ENCODE data around the gene MPHOSPH6.
"Not testable (repeated sequence)": the region's sequence is repeated elsewhere in the genome, so short reads cannot be mapped to it uniquely, and the experiment has no call there.

The MPHOSPH6 gene

DNA sequence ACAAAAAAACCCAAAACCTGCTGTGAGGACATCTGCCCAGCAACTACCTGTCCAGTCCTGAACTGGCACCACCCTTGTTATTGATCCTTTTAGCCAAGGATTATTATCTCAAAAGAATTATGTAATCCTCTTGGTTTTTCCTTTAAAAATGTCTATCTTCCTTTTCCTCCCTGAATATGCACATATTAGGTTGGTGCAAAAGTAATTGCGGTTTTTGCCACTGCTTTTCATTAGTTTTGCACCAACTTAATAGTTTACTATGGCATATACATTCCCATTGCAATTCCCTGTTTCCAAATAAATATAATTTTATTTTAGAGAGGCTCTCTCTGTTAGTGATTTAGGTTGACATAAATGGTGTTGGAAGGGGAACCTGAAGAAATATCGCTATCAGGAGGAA, 51.3 kb downstream of the MPHOSPH6 start:
- DNase-seq (ENCODE audit: low spot score), result no peak

DNA sequence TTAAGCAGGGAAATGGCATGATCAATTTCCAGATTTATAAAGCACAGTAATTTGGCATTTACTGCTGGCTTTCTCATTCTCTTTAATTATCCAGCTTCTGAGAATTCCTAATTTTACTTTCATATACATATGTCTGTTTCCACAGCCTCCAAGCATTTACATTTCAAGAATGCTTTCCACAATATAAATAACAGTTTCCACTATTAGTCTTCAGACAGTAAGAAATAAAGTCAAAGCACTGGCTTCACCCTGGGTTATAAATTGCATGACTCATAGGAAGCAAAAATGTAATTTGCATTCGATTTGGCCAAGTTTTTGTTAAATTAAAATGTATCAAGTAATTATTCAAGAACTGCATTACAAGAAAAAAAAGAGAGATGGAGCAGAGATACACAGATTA, 53.5 kb downstream of the MPHOSPH6 start:
- DNase-seq (ENCODE audit: low spot score), result no peak

DNA sequence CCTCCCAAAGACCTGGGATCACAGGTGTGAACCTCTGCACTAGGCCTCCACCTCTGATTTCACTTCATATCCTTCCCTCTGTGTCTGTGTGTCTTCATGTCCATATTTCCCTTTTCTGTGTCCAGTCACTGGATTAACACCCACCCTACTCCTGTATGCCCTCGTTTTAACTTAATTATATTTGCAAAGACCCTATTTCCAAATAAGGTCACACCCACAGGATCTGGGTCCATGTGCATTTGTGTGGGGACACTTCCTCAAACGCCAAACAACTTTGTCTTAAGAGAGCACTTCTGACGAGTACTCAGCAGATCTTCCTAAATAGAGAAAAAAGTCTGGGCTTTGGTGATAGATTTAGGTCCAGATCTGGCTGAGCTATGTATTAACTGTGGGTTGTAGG, 56.3 kb downstream of the MPHOSPH6 start:
- no peak for DNase-seq (ENCODE audit: low spot score)

DNA sequence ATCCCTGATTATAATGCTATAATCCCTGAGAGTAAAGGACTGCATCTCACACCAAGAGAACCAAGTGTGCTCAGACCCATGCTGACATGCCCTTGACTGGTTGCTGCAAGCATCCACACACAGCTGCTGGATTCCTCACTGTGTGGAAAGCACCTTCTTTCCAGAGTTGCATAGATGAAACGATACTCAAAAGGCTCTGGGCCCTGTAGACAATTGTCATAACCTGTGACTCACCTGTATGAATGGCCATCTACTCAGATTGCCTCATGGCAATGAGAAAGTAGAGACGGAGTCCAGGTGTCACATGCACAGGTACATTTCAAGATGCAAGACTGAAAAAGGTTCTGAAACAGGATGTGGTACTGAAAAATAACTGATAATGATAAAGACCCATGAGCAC, 58.1 kb downstream of the MPHOSPH6 start:
- no peak for DNase-seq (ENCODE audit: low spot score)

DNA sequence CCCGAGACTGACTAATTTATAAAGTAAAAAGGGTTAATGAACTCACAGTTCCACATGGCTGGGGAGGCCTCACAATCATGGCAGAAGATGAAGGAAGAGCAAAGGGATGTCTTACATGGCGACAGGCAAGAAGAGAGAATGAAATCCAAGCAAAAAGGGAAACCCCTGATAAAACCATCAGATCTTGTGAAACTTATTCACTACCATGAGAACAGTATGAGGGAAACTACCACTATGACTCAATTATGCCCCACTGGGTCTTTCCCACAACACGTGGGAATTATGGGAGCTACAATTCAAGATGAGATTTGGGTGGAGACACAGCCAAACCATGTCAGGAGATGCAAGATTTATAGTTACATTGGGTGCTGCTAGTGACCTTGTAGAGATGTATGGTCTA, 60.8 kb downstream of the MPHOSPH6 start:
- DNase-seq (ENCODE audit: low spot score), result not testable (repeated sequence)

DNA sequence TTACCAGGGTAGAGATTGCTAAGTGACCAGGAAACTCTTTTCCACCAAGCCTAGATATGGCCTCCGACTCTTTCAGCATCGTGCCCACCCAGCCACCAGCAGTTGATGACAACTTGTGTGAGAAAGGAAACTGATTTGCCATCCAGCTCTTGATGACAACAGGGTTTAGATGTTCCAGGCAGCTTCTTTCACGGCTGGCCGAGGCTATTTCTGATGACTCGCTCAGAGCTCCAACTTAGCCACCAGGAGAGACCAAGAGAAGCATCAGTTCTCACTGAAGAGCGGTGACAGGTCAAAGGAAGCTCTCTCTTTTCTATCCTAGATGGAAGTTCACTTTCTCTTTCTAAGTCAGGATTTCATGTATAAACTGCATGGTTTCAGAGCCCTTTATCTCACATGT, 61.2 kb downstream of the MPHOSPH6 start:
- no peak for DNase-seq (ENCODE audit: low spot score)

DNA sequence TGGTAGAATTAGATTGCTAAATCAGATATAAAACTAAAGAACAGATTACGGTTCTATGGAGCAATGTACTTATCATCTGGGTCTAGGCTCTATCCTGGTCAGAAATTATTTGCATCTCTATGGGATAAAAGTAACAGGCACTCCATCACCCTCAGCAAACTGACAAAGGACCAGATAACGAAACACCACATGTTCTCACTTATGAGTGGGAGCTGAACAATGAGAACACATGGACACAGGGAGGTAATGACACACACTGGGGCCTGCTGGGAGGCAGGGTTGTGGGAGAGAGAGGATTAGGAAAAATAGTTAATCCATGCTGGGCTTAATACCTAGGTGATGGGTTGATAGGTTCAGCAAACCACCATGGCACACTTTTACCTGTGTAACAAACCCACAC, 61.9 kb downstream of the MPHOSPH6 start:
- no peak for DNase-seq (ENCODE audit: low spot score)

DNA sequence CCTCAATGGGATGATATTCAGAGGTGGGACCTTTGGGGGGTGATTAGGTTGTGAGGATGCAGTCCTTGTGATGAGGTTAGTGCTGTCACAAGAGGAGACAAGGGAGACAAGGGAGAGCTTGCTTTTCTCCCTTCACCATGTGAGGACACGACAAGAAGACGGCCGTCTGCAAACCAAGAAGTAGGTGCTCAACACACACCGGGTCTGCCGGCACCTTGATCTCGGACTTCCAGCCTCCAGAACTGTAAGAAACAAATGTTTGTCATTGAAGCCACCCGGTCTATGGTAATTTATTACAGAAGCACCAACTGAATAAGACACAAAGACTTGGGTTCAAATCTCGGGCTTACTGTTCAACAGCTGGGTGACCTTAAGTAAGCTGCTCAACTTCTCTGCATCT, 64.9 kb downstream of the MPHOSPH6 start:
- no peak for DNase-seq (ENCODE audit: low spot score)

All from AG08395 (cell line).